Skin epidermis (tissue), 12 donors: ENCODE results near the gene XRCC6.
"Not testable (repeated sequence)": the region's sequence is repeated elsewhere in the genome, so short reads cannot be mapped to it uniquely, and the experiment has no call there.

Source experiments
- H3K27ac ChIP-seq, 21 experiments: fragments of 200-600 bp; sonication (generic) in 11 of 21; one replicate each; pipeline ENCODE4 v1.5.0; 2020; ENCODE audit warnings: mild to moderate bottlenecking in 3 of 21, inconsistent platforms in 2 of 21, moderate library complexity in 2 of 21
- H3K4me3 ChIP-seq, 7 experiments: fragments of 200-600 bp; sonication (generic) in 2 of 7; one replicate each; pipeline ENCODE4 v1.5.0; 2020; ENCODE audit warnings: inconsistent platforms in 2 of 7, mild to moderate bottlenecking in 2 of 7, moderate library complexity in 1 of 7

XRCC6 gene

DNA sequence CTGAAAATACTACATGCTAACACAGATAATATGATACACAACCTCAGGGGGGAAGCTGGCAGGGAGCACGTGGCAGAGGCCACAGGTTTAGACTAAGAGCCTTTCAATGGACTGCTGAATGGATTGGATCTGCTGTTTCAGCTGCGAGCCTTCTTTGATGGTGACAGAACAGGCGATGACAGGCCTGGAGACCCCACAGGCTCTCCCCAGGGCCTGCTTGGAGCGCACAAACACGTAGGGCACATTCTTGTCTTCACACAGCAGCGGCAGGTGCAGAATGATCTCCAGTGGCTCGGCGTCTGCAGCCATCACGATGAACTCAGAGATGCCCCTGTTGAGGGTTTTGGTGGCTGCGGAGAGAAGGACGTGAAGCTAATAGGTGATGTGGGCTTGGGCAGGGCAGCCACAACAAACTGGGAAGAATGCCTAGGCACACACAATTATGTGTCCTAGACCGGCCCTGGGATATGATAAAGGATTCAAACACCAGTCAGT lies 53.8 kb downstream of the XRCC6 start:
- Histone ChIP-seq H3K27ac (peak overlapping the region in 1 of 21 experiments; percentile 11), H3K4me3 (no peak overlapping the region)

DNA sequence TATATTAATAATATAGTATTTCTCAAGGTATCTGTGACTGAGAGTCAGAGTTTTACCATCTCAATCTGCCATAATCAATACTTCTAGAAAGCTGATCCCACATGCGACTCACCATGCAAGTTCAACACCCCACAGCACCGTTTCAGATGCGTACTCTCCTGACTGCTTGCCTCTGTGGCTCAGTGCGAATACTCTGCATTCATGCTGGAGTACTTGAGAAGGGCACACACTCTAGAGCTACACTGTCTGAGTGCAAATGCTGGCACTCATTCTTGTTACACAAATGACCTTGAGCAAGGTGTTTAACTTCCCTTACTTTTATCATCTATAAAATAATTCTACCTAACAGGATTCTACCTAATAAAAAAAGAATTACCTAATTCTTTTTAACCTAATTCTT lies 55.0 kb downstream of the XRCC6 start:
- H3K27ac ChIP-seq = no peak overlapping the region
- H3K4me3 ChIP-seq = no peak overlapping the region

DNA sequence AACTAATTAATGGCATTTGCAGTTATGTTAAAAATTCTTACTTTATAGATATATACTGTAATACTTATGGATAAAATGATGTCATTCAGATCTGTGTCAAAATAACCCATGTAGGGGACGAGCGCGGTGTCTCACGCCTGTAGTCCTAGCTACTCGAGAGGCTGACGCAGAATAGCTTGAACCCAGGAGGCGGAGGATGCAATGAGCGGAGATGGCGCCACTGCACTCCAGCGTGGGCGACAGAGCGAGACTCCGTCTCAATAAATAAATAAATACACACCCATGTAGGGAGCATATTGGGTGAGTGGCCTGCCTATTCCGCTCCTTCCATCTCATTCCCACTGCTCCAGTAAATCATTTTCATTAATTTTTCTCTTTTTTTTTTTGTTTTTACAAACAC lies 60.5 kb downstream of the XRCC6 start:
- Histone ChIP-seq H3K27ac (peak overlapping the region in 13 of 21 experiments; percentile 17 to 91 (median 80)), H3K4me3 (peak overlapping the region; percentile 42 to 78 (median 58))

DNA sequence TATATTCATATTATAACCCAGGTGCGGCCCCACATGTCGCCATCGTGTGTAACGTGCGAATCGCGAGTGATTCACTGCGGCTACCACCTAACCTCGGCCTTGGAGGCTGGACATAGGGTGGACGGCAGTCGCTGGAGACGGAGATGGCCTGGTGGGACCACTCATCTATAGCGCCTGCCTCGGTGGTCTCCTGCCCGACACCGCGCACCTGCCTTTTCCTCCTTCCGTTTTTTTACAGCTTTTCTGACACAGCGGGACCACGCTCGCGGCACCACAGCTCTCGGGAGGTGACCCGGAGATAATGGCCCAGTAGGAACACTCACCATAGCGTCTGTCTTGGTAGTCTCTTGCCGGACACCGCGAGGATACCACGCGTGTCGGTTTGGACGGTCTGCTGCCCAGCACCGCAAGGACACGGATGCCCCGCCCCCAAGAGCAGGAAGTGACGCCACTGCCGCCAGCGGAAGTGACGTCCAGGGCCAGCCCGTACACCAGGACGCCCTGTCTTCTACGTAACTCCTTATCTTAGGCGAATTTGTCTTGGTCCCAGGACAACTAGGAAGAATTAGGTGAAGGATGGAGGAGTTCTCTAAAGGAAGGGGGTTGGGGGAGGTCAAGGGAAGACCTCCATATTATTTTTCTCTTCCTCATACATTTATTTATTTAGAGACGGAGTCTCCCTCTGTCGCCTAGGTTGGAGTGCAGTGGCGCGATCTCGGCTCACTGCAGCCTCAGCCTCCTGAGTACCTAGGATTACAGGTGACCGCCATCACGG lies 61.1 kb downstream of the XRCC6 start:
- Histone ChIP-seq H3K27ac (peak overlapping the region; percentile 8 to 91 (median 79)), H3K4me3 (peak overlapping the region; percentile 42 to 78 (median 58))

DNA sequence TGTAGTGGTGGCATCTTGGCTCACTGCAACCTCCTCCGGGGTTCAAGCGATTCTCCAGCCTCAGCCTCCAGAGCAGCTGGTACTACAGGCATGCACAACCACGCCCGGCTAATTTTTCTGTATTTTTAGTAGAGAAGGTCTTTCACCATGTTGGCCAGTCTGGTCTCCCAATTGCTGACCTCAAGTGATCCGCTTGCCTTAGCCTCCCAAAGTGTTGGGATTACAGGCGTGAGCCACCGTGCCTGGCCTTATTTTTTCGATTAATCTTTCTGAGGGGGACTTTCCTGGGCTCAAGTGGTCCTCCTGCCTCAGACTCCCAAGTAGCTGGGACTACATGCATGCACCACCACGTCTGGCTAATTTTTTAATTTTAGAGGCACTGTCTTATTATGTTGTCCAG lies 62.0 kb downstream of the XRCC6 start:
- H3K27ac ChIP-seq = peak overlapping the region in 13 of 21 experiments; percentile 26 to 91 (median 83)
- peak overlapping the region in 4 of 7 experiments; percentile 42 to 78 (median 57) for H3K4me3 ChIP-seq

DNA sequence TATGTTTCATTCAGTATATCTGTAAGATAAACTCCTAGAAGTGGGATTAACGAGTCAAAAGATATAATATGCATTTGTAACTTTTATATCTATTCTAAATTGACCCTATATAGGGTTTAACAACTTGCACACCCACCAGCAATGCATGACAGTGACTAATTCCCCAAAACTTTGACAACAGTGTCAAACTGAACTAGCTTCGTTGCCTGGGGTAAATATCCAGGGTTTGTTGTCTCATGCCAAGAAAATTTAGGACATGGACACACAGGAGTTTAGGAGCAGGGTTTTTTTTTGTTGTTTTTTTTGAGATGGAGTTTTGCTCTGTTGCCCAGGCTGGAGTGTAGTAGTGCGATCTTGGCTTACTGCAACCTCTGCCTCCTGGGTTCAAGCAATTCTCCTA lies 62.5 kb downstream of the XRCC6 start:
- no peak overlapping the region for H3K27ac ChIP-seq
- H3K4me3 ChIP-seq = no peak overlapping the region

DNA sequence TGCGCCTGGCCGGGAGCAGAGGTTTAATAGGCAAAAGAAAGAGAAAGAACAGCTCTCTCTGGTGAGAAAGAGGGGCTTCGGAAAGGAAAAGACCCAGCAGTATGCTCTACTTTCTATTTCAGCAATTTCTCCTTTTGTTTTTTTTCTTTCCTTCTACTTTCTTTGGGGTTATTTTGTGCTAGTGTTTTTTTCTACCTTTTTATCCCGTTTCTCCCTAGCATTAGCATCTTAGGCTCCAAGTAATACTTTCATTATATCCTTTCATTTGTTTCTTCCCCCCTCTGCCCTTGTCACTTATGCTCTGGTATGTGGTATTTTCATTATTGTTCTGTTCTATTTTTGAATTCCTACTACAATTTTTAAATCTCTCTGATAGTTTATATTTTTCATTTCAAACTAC lies 63.1 kb downstream of the XRCC6 start:
- Histone ChIP-seq H3K4me3 (no peak overlapping the region), H3K27ac (no peak overlapping the region)

DNA sequence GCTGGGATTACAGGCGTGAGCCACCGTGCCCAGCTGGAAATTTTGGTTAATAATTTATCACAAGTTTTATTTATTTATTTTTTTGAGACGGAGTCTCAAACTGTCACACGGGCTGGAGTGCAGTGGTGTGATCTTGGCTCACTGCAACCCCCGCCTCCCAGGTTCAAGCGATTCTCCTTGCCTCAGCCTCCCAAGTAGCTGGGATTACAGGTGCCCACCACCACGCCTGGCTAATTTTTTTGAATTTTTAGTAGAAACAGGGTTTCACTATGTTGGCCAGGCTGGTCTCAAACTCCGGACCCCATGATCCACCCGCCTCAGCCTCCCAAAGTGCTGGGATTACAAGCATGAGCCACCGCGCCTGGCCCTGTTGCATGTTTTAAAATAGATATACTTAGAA lies 65.8 kb downstream of the XRCC6 start:
- not testable (repeated sequence) for H3K4me3 ChIP-seq, H3K27ac ChIP-seq

DNA sequence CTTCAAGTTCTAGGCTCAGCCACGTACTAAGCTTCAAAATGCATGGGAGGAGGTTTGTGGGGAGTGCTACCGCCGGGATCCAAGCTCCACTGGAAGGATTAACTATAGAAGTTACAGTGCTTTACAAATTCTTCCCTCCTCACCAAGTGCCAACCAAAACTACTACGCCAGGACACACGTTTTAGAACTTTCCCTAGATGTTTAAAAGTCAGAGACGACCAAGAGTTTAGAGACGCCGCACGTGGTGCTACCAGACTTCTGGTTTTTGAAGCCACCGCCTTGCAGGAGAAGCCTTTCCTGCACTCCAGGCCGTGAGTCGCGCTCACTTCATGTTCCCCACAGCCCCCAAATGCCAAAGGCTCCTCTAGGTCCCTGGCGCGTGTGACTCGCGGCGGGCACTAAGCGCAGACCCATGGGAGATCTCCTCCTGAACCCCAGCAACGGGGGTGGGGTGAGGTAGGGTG lies 66.8 kb downstream of the XRCC6 start:
- peak overlapping the region; percentile 66 to 91 (median 72) for H3K4me3 ChIP-seq

DNA sequence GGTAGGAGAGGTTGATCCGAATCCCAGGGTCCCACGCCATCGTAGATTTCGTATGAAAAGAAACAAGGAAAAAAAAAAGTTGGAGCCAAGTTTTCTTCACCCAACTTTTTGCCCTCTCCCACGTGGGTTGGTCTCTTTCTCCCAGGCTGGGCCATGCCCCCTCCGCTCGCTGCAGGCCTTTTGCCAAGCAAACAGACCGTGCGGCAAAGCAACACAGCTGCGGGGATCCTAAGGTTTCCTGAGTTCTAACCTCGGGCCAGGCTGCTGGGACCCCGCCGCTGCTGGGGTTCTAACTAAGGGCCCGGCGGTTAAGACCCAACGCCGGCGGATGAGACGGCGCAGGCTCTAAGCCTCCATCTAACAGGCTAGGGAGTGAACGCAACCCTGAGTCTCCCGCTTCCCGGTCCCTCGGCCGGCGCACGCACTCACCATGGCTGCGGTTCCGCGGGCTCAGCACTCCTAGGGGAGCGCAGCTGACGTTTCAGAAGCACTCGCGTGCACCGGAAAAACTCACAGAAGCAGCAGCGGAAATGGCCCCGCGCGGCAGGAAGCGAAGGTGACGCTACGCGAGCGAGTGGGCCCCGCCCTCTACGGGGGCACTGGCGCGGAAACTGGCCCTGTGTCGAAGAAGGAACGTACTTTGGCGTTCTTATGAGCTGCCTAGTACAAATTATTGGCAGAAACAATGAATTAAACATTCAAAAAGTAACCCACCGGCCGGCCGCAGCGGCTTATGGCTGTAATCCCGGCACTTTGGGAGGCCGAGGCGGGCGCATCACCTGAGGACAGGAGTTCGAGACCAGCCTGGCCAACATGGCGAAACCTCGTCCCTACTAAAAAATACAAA lies 67.5 kb downstream of the XRCC6 start, which contains the start of gene SNU13:
SNU13 (minus strand) TSS at position 503 of the 847 bp plus-strand sequence; CDS start at position 432, 71 bp downstream.
- H3K27ac ChIP-seq = peak within 1 kb of the TSS; percentile 80 to 98 (median 93)
- peak within 1 kb of the TSS; percentile 66 to 91 (median 72) for H3K4me3 ChIP-seq

More for the DNA sequence above, 66.8 kb downstream of the XRCC6 start:
- peak overlapping the region; percentile 80 to 98 (median 93) for H3K27ac ChIP-seq

DNA sequence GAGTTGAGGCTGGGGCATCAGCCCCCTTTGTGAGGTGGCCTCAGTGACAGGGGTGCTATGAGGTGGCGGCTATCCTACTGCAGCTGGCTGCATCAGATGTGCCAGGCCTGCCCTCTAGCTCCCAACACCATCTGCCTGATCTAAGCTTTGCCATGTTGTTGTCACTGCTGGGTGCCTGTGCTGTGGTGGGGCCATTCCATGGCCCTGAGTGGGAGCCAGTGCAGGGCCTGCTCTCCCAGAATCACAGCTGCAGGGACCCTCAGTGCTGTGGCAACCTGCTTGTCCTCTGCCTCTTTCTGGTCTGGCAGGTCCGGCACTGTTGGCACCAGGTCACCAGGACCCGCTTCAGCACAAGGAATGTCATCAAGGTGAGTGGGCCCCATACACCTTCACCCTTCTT lies 69.4 kb downstream of the XRCC6 start:
- H3K27ac ChIP-seq = peak overlapping the region in 7 of 21 experiments; percentile 2 to 44 (median 18)
- no peak overlapping the region for H3K4me3 ChIP-seq

DNA sequence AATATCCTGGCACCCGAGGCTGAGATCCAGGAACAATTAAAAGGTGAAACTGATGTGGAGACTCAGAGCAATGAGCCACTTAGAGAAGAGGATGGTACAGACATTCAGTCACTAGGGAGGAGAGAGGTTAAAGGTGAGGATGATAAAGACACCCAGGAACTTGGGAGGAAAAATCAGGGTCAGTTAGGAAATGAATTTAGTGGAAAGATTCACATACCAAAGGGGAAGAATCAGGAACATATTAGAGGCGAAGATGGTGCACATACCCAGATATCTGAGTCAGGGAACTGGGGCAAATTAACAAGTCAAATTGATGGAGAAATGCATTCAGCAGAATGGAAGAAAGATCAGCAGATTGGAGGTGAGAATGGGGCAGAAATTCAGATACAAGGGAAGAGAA lies 74.1 kb downstream of the XRCC6 start:
- H3K4me3 ChIP-seq = no peak overlapping the region
- H3K27ac ChIP-seq = no peak overlapping the region

DNA sequence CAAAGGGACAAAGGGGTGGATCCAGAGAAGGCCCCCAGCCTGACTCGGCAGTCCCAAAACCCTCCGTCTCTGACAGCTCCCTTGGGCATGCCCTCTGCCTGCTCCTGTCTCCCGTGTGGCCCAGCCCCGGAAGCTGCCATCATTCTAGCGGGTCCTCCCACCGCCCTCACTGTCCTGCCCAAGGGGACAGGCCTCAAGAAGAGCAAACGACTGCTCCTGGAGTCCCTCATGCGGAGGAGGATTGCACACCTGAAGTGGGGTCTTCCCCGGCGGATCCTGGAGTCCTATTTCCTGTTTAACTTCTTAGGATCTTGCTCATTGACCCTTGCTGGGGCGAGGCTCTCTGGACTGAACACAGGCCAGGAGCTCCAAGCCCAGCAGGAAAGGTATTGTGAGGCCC lies 75.6 kb downstream of the XRCC6 start:
- H3K27ac ChIP-seq = peak overlapping the region in 16 of 21 experiments; percentile 5 to 73 (median 57)
- H3K4me3 ChIP-seq = peak overlapping the region in 1 of 7 experiments; percentile 8

DNA sequence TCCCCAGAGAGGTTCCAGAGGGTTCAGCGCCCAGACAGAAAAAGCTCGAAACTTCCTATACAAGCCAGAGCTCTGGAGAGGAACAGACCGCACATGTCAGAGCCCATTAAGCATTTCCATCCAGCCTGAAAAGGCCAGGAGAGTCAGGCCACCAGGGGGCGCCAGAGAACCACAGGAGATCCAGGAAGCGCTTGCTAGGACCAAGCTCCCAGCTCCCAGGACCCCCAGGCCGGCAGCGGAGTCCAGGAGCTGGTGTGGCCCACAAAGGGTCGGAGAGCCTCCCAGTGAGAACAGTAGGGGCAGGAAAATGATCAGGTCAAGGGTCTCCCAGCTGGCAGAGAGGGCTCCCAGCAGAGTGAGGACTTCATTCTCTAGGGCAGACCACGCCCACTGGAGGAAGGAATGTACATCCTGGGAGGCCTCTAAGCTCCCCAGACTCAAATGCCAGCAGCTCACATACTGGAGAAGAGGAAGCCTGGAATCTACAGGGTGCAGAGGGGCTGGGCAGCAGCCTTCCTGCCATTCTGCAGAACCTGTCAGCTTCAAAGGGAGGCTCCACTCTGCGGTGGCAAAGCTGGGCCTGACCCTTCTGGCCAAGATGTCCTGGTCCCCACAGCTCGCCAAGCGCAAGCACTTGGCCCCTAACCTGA lies 76.2 kb downstream of the XRCC6 start:
- peak overlapping the region in 17 of 21 experiments; percentile 5 to 73 (median 55) for H3K27ac ChIP-seq
- peak overlapping the region in 2 of 7 experiments; percentile 8 to 19 for H3K4me3 ChIP-seq

DNA sequence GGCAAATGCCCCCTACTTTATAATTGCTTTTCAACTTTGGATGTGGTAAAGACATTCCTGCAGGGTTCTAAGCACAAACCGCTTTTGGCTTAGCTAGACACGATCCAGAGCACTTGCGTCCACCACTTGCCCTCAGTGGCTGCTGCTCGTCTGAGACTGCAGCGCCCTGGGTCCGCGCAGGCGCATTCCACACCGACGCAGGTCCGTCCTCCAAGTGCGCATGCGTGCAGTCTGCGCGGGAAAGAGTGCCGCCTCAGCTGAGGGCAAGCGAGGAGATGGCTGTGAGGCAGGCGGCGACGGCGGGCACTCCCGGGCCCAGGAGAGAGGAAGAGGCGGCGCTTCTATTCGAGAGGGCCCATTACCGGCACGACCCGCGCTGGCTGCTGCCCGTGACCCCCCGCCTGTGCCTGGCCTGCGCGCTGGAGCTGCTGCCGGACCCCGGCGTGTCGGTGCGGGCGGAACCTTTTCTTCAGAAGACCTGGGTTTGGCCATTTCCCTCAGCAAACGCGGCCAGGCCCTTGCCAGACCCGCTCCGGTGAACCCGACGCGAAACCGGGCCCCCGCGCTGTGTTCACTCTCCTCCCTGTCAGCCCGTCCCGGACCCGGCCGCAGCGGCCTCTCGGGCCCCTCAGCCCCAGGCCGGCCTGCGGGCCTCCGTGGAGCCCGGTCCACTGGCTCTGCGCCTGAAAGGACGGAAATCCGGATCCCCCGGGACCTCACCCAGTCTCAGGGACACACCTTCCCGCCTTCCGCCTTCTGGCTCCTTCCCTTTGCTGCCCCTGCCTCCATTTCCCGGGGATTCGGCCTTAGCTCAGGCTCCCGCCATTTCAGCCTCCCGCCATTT lies 78.4 kb downstream of the XRCC6 start, which contains the start of gene MEI1:
MEI1 (plus strand) TSS at position 240 of the 844 bp plus-strand sequence; CDS start at position 276, 36 bp downstream.
- no peak within 1 kb of the TSS for H3K27ac ChIP-seq
- H3K4me3 ChIP-seq = no peak within 1 kb of the TSS

DNA sequence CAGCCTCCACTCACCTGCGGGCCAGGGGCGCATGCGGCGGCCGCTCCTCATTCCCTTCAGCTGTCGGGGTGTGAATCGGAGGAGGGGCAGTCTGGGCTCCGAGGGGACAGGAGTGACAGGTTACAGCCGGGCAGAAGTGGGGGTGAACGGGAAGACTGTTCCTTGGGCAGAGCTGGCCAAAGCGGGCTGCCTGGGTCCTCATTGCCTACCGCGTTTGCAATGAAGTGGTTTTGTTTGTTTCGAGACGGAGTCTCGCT lies 78.9 kb downstream of the XRCC6 start:
- no peak overlapping the region for H3K27ac ChIP-seq

DNA sequence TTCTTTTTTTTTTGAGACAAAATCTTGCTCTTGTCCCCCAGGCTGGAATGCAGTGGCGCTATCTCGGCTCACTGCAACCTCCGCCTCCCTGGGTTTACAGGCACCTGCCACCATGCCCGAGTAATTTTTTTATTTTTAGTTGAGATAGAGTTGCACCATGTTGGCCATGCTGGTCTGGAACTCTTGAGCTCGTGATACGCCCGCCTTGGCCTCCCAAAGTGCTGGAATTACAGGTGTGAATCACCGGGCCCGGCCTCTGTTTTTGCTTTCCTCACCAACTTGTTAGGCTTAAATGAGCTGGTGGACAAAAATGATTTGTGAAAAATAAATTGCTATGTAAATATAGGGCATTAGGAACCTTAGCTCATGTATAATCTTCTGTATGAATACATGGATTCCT lies 81.7 kb downstream of the XRCC6 start:
- no peak overlapping the region for H3K4me3 ChIP-seq
- no peak overlapping the region for H3K27ac ChIP-seq

More for the DNA sequence above, 78.9 kb downstream of the XRCC6 start:
- H3K4me3 ChIP-seq = no peak overlapping the region

DNA sequence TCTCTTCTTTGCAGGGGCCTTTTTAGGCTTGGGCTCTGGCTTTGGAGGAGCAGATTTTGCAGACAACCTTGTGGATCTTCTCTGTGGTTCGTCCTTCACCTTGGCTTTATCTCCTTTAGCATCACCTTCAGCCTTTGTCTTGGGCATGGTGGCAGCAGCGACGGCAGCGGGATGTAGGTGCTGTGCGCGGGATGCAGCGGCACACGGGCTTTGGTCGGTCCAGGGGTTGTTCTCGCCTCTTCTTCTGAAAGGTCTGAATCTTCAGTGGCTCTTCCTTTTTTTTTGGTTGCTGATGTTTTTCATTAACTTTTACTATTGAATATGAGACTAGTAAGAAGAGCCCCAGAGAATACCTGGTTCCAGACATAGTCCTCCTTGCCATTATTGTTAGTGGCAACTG lies 88.2 kb downstream of the XRCC6 start:
- Histone ChIP-seq H3K27ac (no peak overlapping the region), H3K4me3 (no peak overlapping the region)

DNA sequence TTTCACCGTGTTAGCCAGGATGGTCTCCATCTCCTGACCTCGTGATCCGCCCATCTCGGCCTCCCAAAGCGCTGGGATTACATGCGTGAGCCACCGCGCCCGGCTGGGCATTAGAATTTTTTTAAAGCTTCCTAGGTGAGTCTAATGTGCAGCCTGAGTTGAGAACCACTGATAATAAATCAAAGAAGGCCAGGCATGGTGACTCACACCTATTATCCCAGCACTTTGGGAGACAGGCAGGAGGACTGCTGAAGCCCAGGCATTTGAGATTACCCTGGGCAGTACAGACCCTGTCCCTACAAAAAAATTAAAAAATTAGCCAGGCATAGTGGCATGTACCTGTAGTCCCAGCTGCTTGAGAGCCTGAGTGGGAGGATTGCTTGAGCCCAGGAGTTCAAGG lies 91.9 kb downstream of the XRCC6 start:
- Histone ChIP-seq H3K27ac (no peak overlapping the region), H3K4me3 (no peak overlapping the region)
